ENCODE data around the gene GPR158. TPM values are rescaled to one million over a fixed set of nuclear protein-coding genes. Genes with fewer than 3 reads are reported as not detected.

The GPR158 gene
- total and polyA plus RNA-seq, 4 donors, result 0.03 to 0.08 TPM; not detected in 2

DNA sequence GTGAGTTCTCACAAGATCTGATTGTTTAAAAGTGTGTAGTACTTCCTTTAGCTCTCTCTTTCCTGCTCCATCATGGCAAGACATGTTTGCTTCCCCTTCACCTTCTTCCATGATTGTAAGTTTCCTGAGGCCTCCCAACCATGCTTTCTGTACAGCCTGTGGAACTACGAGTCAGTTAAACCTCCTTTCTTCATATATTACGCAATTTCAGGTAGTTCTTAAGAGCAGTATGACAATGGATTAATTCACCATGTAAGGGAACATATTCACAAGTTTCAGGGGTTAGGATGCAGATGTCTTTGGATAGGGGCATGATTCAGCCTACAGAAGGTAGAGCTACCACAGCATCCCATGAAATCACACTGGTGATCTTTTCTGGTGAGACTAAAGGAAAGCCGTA is 174.7 kb downstream of the GPR158 start:
- Histone ChIP-seq H3K9me3 (ENCODE audit: control insufficient read depth in 4 of 4, low read length in 3 of 4) (no peaks in the 10 kb centered on the region), H3K27ac (ENCODE audit: low read depth in 1 of 2, low read length in 2 of 2) (no peak overlapping the region), H3K36me3 (ENCODE audit: control insufficient read depth in 4 of 4, insufficient read depth in 3 of 4, low read depth in 1 of 4, low read length in 3 of 4) (no peaks in the 10 kb centered on the region), H3K4me1 (ENCODE audit: control insufficient read depth in 4 of 4, insufficient read depth in 4 of 4, low read length in 3 of 4) (no peaks in the 10 kb centered on the region), H3K4me3 (ENCODE audit: low read depth in 1 of 3, low read length in 3 of 3) (no peak overlapping the region), H3K27me3 (ENCODE audit: control insufficient read depth in 4 of 4, insufficient read depth in 4 of 4, low read length in 3 of 4) (no peaks in the 10 kb centered on the region), H3K9ac (ENCODE audit: low read depth in 1 of 2, low read length in 2 of 2) (no peak overlapping the region)
- DNase-seq (ENCODE audit: low spot score), result no peak
- TF ChIP-seq JUND (IDR thresholded peaks at IDR 0.05), result no peak
- no peak for TF ChIP-seq HNF4A (conservative IDR thresholded peaks at IDR 0.05)
- no peak for TF ChIP-seq RXRA (IDR thresholded peaks at IDR 0.05)
- no peak for TF ChIP-seq NR2F2 (IDR thresholded peaks at IDR 0.05)
- TF ChIP-seq, protein P1, sequence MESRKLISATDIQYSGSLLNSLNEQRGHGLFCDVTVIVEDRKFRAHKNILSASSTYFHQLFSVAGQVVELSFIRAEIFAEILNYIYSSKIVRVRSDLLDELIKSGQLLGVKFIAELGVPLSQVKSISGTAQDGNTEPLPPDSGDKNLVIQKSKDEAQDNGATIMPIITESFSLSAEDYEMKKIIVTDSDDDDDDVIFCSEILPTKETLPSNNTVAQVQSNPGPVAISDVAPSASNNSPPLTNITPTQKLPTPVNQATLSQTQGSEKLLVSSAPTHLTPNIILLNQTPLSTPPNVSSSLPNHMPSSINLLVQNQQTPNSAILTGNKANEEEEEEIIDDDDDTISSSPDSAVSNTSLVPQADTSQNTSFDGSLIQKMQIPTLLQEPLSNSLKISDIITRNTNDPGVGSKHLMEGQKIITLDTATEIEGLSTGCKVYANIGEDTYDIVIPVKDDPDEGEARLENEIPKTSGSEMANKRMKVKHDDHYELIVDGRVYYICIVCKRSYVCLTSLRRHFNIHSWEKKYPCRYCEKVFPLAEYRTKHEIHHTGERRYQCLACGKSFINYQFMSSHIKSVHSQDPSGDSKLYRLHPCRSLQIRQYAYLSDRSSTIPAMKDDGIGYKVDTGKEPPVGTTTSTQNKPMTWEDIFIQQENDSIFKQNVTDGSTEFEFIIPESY (IDR thresholded peaks at IDR 0.05), result no peak
- TF ChIP-seq, protein P2, sequence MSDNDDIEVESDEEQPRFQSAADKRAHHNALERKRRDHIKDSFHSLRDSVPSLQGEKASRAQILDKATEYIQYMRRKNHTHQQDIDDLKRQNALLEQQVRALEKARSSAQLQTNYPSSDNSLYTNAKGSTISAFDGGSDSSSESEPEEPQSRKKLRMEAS (IDR thresholded peaks at IDR 0.05), result no peak
- no peak for TF ChIP-seq RAD21 (IDR thresholded peaks at IDR 0.05)
- TF ChIP-seq FOXA2 (IDR thresholded peaks at IDR 0.05), result no peak
- TF ChIP-seq HNF4G (IDR thresholded peaks at IDR 0.05), result no peak
- no peak for TF ChIP-seq YY1 (IDR thresholded peaks at IDR 0.05)
- TF ChIP-seq, protein P3, sequence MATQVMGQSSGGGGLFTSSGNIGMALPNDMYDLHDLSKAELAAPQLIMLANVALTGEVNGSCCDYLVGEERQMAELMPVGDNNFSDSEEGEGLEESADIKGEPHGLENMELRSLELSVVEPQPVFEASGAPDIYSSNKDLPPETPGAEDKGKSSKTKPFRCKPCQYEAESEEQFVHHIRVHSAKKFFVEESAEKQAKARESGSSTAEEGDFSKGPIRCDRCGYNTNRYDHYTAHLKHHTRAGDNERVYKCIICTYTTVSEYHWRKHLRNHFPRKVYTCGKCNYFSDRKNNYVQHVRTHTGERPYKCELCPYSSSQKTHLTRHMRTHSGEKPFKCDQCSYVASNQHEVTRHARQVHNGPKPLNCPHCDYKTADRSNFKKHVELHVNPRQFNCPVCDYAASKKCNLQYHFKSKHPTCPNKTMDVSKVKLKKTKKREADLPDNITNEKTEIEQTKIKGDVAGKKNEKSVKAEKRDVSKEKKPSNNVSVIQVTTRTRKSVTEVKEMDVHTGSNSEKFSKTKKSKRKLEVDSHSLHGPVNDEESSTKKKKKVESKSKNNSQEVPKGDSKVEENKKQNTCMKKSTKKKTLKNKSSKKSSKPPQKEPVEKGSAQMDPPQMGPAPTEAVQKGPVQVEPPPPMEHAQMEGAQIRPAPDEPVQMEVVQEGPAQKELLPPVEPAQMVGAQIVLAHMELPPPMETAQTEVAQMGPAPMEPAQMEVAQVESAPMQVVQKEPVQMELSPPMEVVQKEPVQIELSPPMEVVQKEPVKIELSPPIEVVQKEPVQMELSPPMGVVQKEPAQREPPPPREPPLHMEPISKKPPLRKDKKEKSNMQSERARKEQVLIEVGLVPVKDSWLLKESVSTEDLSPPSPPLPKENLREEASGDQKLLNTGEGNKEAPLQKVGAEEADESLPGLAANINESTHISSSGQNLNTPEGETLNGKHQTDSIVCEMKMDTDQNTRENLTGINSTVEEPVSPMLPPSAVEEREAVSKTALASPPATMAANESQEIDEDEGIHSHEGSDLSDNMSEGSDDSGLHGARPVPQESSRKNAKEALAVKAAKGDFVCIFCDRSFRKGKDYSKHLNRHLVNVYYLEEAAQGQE (IDR thresholded peaks at IDR 0.05), result no peak
- no peak for TF ChIP-seq GABPA (IDR thresholded peaks at IDR 0.05 in 1 of 2, conservative IDR thresholded peaks at IDR 0.05 in 1 of 2)
- TF ChIP-seq FOXA1 (IDR thresholded peaks at IDR 0.05), result no peak
- TF ChIP-seq, protein P4, sequence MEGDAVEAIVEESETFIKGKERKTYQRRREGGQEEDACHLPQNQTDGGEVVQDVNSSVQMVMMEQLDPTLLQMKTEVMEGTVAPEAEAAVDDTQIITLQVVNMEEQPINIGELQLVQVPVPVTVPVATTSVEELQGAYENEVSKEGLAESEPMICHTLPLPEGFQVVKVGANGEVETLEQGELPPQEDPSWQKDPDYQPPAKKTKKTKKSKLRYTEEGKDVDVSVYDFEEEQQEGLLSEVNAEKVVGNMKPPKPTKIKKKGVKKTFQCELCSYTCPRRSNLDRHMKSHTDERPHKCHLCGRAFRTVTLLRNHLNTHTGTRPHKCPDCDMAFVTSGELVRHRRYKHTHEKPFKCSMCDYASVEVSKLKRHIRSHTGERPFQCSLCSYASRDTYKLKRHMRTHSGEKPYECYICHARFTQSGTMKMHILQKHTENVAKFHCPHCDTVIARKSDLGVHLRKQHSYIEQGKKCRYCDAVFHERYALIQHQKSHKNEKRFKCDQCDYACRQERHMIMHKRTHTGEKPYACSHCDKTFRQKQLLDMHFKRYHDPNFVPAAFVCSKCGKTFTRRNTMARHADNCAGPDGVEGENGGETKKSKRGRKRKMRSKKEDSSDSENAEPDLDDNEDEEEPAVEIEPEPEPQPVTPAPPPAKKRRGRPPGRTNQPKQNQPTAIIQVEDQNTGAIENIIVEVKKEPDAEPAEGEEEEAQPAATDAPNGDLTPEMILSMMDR (IDR thresholded peaks at IDR 0.05; ENCODE audit: low read depth, low read length, missing input control), result no peak
- TF ChIP-seq, protein P5, sequence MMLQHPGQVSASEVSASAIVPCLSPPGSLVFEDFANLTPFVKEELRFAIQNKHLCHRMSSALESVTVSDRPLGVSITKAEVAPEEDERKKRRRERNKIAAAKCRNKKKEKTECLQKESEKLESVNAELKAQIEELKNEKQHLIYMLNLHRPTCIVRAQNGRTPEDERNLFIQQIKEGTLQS (IDR thresholded peaks at IDR 0.05), result no peak
- 79% methylated on average over 3 of the region's 3 CpGs for WGBS

DNA sequence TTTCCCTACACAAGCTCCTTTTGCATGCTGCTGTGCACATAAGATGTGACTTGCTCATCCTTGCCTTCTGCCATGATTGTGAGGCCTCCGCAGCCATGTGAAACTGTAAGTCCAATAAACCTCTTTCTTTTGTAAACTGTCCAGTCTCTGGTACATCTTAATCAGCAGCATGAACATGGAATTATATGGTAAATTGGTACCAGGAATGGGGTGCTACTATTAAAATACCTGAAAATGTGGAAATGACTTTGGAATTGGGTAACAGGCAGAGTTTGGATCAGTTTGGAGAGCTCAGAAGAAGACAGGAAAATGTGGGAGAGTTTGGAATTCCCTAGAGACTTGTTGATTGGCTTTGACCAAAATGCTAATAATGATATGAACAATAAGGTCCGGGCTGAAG is 181.8 kb downstream of the GPR158 start:
- Histone ChIP-seq H3K27me3 (ENCODE audit: control insufficient read depth in 4 of 4, insufficient read depth in 4 of 4, low read length in 3 of 4) (no peaks in the 10 kb centered on the region), H3K27ac (ENCODE audit: low read depth in 1 of 2, low read length in 2 of 2) (no peak overlapping the region), H3K9me3 (ENCODE audit: control insufficient read depth in 4 of 4, low read length in 3 of 4) (peaks cover 0 to 4% (median 1%) of the 10 kb centered on the region in 4 donors), H3K4me1 (ENCODE audit: control insufficient read depth in 4 of 4, insufficient read depth in 4 of 4, low read length in 3 of 4) (no peaks in the 10 kb centered on the region), H3K9ac (ENCODE audit: low read depth in 1 of 2, low read length in 2 of 2) (no peak overlapping the region), H3K36me3 (ENCODE audit: control insufficient read depth in 4 of 4, insufficient read depth in 3 of 4, low read depth in 1 of 4, low read length in 3 of 4) (no peaks in the 10 kb centered on the region), H3K4me3 (ENCODE audit: low read depth in 1 of 3, low read length in 3 of 3) (no peak overlapping the region)
- no peak for DNase-seq (ENCODE audit: low spot score)
- WGBS, result 88% methylated on average over 2 of the region's 2 CpGs
- TF ChIP-seq, protein P2 (IDR thresholded peaks at IDR 0.05), result no peak
- TF ChIP-seq RXRA (IDR thresholded peaks at IDR 0.05) (no peak), HNF4A (conservative IDR thresholded peaks at IDR 0.05) (no peak), NR2F2 (IDR thresholded peaks at IDR 0.05) (no peak), YY1 (IDR thresholded peaks at IDR 0.05) (no peak), GABPA (IDR thresholded peaks at IDR 0.05 in 1 of 2, conservative IDR thresholded peaks at IDR 0.05 in 1 of 2) (no peak)
- TF ChIP-seq, protein P3 (IDR thresholded peaks at IDR 0.05), result no peak
